PC-9 (cell line): ENCODE data around the gene CGB1.
"Not testable (repeated sequence)": the region's sequence is repeated elsewhere in the genome, so short reads cannot be mapped to it uniquely, and the experiment has no call there.

ENCODE experiments used
- CTCF ChIP-seq: fragments of 200-600 bp; sonication (generic); conservative IDR thresholded peaks from 2 replicates; pipeline ENCODE4 v1.6.1; 2017; ENCODE audit warnings: mixed run types, antibody characterized with exemption, mild to moderate bottlenecking, moderate library complexity
- EZH2 ChIP-seq: fragments of 200-600 bp; sonication (generic); IDR thresholded peaks from 2 replicates; pipeline ENCODE4 v1.8.0; 2017; ENCODE audit warnings: antibody characterized with exemption, low read depth

- TF ChIP-seq CTCF, EZH2: not testable (repeated sequence)
These were observed 8.0 kb downstream of the CGB1 start for GRCh38 chr19:49028686-49029085.
